ENCODE data around the gene PLD4.
"Not testable (repeated sequence)": the region's sequence is repeated elsewhere in the genome, so short reads cannot be mapped to it uniquely, and the experiment has no call there.

DNA sequence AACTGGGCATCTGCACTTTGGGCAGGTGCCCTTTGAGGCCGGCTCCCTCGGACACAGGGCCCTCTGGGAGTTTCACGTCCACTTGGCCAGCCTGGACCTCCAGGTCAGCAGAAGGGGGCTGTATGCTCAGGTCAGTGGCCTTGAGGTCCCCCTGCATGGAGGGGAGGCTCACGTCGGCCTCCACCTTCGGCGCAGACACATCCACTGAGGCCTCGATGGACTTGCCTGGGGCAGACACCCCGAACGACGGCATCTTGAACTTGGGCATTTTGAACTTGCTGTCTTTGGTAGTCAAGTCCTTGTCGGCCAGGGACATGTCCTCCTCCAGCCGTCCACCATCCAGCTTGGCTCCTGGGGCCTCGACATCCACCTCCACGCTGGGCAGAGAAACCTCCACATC lies 26.0 kb downstream of the PLD4 start:
- TF ChIP-seq, protein P1, sequence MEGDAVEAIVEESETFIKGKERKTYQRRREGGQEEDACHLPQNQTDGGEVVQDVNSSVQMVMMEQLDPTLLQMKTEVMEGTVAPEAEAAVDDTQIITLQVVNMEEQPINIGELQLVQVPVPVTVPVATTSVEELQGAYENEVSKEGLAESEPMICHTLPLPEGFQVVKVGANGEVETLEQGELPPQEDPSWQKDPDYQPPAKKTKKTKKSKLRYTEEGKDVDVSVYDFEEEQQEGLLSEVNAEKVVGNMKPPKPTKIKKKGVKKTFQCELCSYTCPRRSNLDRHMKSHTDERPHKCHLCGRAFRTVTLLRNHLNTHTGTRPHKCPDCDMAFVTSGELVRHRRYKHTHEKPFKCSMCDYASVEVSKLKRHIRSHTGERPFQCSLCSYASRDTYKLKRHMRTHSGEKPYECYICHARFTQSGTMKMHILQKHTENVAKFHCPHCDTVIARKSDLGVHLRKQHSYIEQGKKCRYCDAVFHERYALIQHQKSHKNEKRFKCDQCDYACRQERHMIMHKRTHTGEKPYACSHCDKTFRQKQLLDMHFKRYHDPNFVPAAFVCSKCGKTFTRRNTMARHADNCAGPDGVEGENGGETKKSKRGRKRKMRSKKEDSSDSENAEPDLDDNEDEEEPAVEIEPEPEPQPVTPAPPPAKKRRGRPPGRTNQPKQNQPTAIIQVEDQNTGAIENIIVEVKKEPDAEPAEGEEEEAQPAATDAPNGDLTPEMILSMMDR (conservative IDR thresholded peaks at IDR 0.05 in 1 of 2, IDR thresholded peaks at IDR 0.05 in 1 of 2; ENCODE audit: low read depth in 1 of 2, low read length in 2 of 2), result not testable (repeated sequence)
- TF ChIP-seq EZH2 (IDR thresholded peaks at IDR 0.05; ENCODE audit: low read length, missing control alignments), result not testable (repeated sequence)

All from fibroblast of lung (primary cell).